ENCODE results near the gene OR4C6.

- TF ChIP-seq, protein P1, sequence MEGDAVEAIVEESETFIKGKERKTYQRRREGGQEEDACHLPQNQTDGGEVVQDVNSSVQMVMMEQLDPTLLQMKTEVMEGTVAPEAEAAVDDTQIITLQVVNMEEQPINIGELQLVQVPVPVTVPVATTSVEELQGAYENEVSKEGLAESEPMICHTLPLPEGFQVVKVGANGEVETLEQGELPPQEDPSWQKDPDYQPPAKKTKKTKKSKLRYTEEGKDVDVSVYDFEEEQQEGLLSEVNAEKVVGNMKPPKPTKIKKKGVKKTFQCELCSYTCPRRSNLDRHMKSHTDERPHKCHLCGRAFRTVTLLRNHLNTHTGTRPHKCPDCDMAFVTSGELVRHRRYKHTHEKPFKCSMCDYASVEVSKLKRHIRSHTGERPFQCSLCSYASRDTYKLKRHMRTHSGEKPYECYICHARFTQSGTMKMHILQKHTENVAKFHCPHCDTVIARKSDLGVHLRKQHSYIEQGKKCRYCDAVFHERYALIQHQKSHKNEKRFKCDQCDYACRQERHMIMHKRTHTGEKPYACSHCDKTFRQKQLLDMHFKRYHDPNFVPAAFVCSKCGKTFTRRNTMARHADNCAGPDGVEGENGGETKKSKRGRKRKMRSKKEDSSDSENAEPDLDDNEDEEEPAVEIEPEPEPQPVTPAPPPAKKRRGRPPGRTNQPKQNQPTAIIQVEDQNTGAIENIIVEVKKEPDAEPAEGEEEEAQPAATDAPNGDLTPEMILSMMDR (IDR thresholded peaks at IDR 0.05): no peak
- TF ChIP-seq POLR2AphosphoS5 (IDR thresholded peaks at IDR 0.05): no peak
- no peak for TF ChIP-seq EP300 (IDR thresholded peaks at IDR 0.05)
Measured at GRCh38 chr11:55673860-55674259, 11.9 kb downstream of the OR4C6 start.

Data from sigmoid colon (tissue), 4 donors.